HepG2 (cell line): ENCODE results near the gene ADAMTS4. TPM values are rescaled to one million over a fixed set of nuclear protein-coding genes. Genes with fewer than 3 reads are reported as not detected.
A peak's percentile ranks its signal among the peaks of the same experiment; 100 is the strongest.

Source experiments
- CBFB ChIP-seq: sonication (generic); formaldehyde crosslinking; IDR thresholded peaks from 2 replicates; pipeline ENCODE4 v1.4.0; 2020; ENCODE audit warnings: missing genetic modification reagents
- DDIT3 ChIP-seq: sonication (generic); formaldehyde crosslinking; IDR thresholded peaks from 2 replicates; pipeline ENCODE4 v1.4.0; 2020; ENCODE audit warnings: mild to moderate bottlenecking, missing genetic modification reagents
- FOXO4 ChIP-seq: sonication (generic); formaldehyde crosslinking; conservative IDR thresholded peaks from 2 replicates; pipeline ENCODE4 v1.8.1; 2023; ENCODE audit warnings: missing genetic modification reagents
- ISX ChIP-seq: sonication (generic); formaldehyde crosslinking; conservative IDR thresholded peaks from 2 replicates; pipeline ENCODE4 v1.5.0; 2020; ENCODE audit warnings: missing genetic modification reagents
- KDM3A ChIP-seq: IDR thresholded peaks from 2 replicates; pipeline ENCODE4 v1.6.1; 2018; ENCODE audit warnings: low read depth, missing compliant biosample characterization
- RERE ChIP-seq: IDR thresholded peaks from 2 replicates; pipeline ENCODE4 v1.6.1; 2016; ENCODE audit warnings: low read depth, missing genetic modification reagents, missing compliant biosample characterization
- SALL2 ChIP-seq: sonication (generic); formaldehyde crosslinking; IDR thresholded peaks from 2 replicates; pipeline ENCODE4 v1.8.1; 2023; ENCODE audit warnings: mild to moderate bottlenecking, missing genetic modification reagents, inconsistent platforms
- SNAPC2 ChIP-seq: sonication (generic); formaldehyde crosslinking; IDR thresholded peaks from 2 replicates; pipeline ENCODE4 v1.8.1; 2022; ENCODE audit warnings: mild to moderate bottlenecking, missing genetic modification reagents
- TEAD2 ChIP-seq: sonication (generic); formaldehyde crosslinking; IDR thresholded peaks from 2 replicates; pipeline ENCODE4 v1.9.0; 2021; ENCODE audit warnings: missing genetic modification reagents
- ZBTB7B ChIP-seq: sonication (generic); formaldehyde crosslinking; IDR thresholded peaks from 2 replicates; pipeline ENCODE4 v1.4.0; 2020; ENCODE audit warnings: missing genetic modification reagents
- ZFP91 ChIP-seq: sonication (generic); formaldehyde crosslinking; IDR thresholded peaks from 2 replicates; pipeline ENCODE4 v1.9.0; 2022; ENCODE audit warnings: missing genetic modification reagents, mild to moderate bottlenecking, borderline replicate concordance
- ZMAT5 ChIP-seq: sonication (generic); formaldehyde crosslinking; IDR thresholded peaks from 2 replicates; pipeline ENCODE4 v1.5.0; 2020; ENCODE audit warnings: mild to moderate bottlenecking, low read depth, missing genetic modification reagents, borderline replicate concordance
- ZNF770 ChIP-seq: sonication (generic); formaldehyde crosslinking; IDR thresholded peaks from 2 replicates; pipeline ENCODE4 v1.5.0; 2020; ENCODE audit warnings: mild to moderate bottlenecking, missing genetic modification reagents
- polyA plus RNA-seq, 8 experiments: library from polyadenylated mRNA; depleted of rRNA in 3 of 8; stranded (reverse) in 7 of 8; unstranded in 1 of 8; fragments of >200 nt; fragmentation: Illumina TruSeq in 4 of 8; extraction: Trizol in 4 of 8; gene quantifications; 2 replicates each; pipeline versions ENCODE4 v1.2.1 to v1.2.3, GENCODE V29; 2011 to 2016; ENCODE audit warnings: low read depth in 4 of 8, missing spikeins in 1 of 8, mixed read lengths in 1 of 8; ENCODE audit not compliant: insufficient read depth in 1 of 8
- total RNA-seq, 5 experiments: library from RNA; depleted of rRNA; stranded (reverse); fragments of >200 nt; fragmentation: Illumina TruSeq; extraction: Trizol; gene quantifications; 2 replicates each; pipeline ENCODE4 v1.2.3, GENCODE V29; 2016; ENCODE audit warnings: low read depth in 1 of 5

ADAMTS4 gene
- total and polyA plus RNA-seq, 2 of the 13 experiments (the other 11 are each of a cell fraction or from before 2014, with no cell fraction given), result 0.51 to 1.7 TPM

- TF ChIP-seq SNAPC2 (CRISPR knock-in tag) (no peak), ZBTB7B (CRISPR knock-in tag) (no peak), ZMAT5 (CRISPR knock-in tag) (no peak), RERE (no peak), CBFB (CRISPR knock-in tag) (no peak), DDIT3 (CRISPR knock-in tag) (no peak), FOXO4 (CRISPR knock-in tag) (no peak), ZNF770 (CRISPR knock-in tag) (no peak), ZFP91 (CRISPR knock-in tag) (no peak), SALL2 (CRISPR knock-in tag) (peak; percentile 15; the same call in 1 of the 2 replicates), KDM3A (CRISPR knock-in tag) (no peak), TEAD2 (no peak), ISX (no peak)
Observed at GRCh38 chr1:161225534-161226319, 26.9 kb upstream of the ADAMTS4 start, which contains the start of gene TOMM40L (continued).
